WERI-Rb-1 (cell line): ENCODE results near the gene GALNT9.

Source experiments
- DNase-seq: peaks from one replicate; pipeline ENCODE4 v3.0.0-alpha.2; 2020
- H3K27ac ChIP-seq: fragments of 250-450 bp; sonication (Bioruptor Pico); 2 replicates; pipeline ENCODE4 v1.5.1; 2020; ENCODE audit warnings: mild to moderate bottlenecking, moderate library complexity
- H3K27me3 ChIP-seq: fragments of 250-450 bp; sonication (Bioruptor Pico); 2 replicates; pipeline ENCODE4 v1.5.1; 2021; ENCODE audit warnings: mild to moderate bottlenecking, low read depth, moderate library complexity; ENCODE audit not compliant: insufficient read depth, severe bottlenecking
- H3K36me3 ChIP-seq: fragments of 250-450 bp; sonication (Bioruptor Pico); 2 replicates; pipeline ENCODE4 v1.5.1; 2020; ENCODE audit warnings: mild to moderate bottlenecking, moderate library complexity
- H3K4me3 ChIP-seq: 2 replicates; pipeline ENCODE4 v1.5.1; 2011; ENCODE audit warnings: low read depth, mild to moderate bottlenecking, control low read depth, low read length
- H3K9me3 ChIP-seq: fragments of 250-450 bp; sonication (Bioruptor Pico); 2 replicates; pipeline ENCODE4 v1.5.1; 2021; ENCODE audit warnings: mild to moderate bottlenecking, moderate library complexity; ENCODE audit not compliant: severe bottlenecking
- TF ChIP-seq, protein P1 (sequence below): IDR thresholded peaks from 2 replicates; pipeline ENCODE4 v1.5.1; 2011; ENCODE audit warnings: low read depth, mild to moderate bottlenecking, control low read depth, inconsistent platforms, low read length

Gene GALNT9

DNA sequence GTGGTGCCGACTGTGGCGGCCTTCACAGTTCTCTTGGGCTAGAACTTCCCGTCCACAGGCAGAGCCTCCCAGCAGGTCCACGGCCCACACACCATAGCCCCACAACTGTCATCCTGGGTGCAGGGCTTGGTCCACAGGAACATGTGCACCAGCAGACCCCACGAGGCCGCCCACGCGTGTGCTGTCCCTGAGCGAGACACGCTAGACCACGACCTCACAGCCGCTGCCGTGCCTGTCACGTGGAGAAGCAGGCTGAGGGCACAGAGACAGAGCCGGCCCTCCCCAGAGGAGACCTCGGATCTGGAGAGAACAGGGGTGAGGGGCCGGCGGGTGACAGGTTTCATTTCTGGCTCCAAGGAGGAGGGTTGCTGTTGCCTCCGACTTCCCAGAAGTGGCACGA lies 8.9 kb upstream of the GALNT9 start:
- Histone ChIP-seq H3K4me3 (no peak overlapping the region), H3K27ac (no peak overlapping the region), H3K9me3 (no peaks in the 10 kb centered on the region), H3K27me3 (no peaks in the 10 kb centered on the region), H3K36me3 (no peaks in the 10 kb centered on the region)
- DNase-seq = no peak
- TF ChIP-seq, protein P1, sequence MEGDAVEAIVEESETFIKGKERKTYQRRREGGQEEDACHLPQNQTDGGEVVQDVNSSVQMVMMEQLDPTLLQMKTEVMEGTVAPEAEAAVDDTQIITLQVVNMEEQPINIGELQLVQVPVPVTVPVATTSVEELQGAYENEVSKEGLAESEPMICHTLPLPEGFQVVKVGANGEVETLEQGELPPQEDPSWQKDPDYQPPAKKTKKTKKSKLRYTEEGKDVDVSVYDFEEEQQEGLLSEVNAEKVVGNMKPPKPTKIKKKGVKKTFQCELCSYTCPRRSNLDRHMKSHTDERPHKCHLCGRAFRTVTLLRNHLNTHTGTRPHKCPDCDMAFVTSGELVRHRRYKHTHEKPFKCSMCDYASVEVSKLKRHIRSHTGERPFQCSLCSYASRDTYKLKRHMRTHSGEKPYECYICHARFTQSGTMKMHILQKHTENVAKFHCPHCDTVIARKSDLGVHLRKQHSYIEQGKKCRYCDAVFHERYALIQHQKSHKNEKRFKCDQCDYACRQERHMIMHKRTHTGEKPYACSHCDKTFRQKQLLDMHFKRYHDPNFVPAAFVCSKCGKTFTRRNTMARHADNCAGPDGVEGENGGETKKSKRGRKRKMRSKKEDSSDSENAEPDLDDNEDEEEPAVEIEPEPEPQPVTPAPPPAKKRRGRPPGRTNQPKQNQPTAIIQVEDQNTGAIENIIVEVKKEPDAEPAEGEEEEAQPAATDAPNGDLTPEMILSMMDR = no peak

DNA sequence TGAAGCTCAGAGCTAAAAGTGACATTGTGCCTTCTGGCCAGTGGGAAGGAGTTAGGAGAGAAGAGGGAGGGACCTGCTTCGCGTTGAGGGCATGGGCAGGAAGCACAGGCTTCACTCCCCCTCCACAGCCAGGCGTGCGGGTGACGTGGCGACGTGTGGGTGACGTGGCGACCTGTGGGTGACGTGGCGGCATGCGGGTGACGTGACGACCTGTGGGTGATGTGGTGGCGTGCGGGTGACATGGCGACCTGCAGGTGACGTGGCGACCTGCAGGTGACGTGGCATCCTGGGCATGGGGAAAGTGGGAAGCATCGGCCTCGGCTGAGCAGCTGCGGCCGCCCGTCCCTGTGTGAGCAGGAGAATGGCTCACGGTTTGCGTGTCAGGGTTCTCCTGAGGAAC lies 8.2 kb upstream of the GALNT9 start:
- no peaks in the 10 kb centered on the region for H3K36me3 ChIP-seq
- no peaks in the 10 kb centered on the region for H3K9me3 ChIP-seq
- TF ChIP-seq, protein P1 = no peak
- no peaks in the 10 kb centered on the region for H3K27me3 ChIP-seq
- no peak for DNase-seq
- H3K4me3 ChIP-seq = no peak overlapping the region
- no peak overlapping the region for H3K27ac ChIP-seq

DNA sequence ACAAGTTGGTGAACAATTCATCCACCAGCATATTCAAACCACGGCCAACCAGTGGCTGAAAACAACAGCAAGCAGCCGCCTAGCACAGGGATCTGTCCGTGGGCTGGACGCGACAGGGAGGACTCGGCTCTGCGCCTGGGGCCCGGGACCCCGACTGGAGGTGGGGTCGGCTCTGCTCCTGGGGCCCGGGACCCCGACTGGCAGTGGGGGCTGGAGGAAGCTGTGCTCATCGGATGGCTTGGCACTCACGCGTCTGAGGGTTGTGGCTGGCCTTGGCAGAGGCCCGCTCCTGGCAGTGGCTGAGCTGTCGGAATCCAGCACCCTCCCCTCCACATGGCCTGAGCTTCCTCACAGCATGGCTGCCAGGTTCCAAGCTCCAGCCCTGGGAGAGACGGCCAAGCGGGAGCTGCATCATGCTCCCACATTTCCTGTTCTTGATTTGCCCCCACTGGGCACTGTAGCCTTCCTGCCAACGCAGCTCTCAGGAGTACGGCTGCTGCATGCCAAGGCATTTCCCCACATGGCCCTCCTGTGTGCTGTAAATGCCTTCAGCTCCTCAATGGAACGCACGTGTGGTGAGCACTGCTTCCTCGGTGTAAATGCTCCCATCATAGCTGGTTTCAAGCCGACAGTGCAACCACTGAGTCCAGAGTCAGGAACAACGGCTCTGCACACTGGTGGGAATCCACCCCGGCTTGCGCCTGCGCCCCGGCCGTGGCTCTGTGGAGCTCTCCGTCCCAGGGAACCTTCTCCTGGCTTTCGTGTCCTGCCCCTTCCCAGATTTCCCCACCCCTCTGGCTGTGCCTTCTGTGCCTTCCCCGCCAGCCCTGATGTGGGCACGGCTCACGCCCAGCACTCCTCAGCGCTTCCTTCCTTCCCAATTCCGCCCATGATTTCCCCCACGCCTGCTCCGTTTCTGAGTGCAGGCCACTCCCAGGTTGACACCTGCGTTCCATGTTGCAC lies 7.3 kb upstream of the GALNT9 start:
- no peak for DNase-seq

DNA sequence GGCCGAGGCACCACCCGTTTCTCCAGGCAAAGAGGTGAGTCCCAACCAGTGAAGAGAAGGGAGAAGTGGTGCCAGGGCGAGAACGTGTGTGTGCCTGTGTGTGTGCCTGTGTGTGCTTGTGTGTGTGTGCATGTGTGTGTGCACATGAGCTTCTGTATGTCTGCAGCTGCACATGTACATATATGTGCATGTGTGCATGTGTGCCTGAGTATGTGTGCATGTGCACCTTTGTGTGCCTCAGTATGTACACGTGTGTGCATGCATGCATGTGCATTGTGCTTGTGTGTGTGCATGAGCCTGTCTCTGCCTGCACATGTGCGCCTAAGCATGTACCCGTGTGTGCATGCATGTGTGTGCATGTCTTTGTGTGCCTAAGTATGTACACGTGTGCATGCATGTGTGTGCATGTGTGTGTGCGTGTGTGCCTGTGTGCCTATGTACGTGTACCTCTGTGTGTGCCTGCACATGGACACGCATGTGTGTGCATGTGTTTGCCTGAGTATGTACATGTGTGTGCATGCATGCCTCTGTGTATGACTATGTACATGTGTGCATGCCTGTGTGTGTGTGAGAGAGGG lies 5.9 kb upstream of the GALNT9 start:
- no peaks in the 10 kb centered on the region for H3K27me3 ChIP-seq
- no peak overlapping the region for H3K27ac ChIP-seq
- H3K36me3 ChIP-seq = no peaks in the 10 kb centered on the region
- H3K9me3 ChIP-seq = no peaks in the 10 kb centered on the region
- TF ChIP-seq, protein P1 = no peak
- H3K4me3 ChIP-seq = no peak overlapping the region
- DNase-seq = no peak

More for the DNA sequence above, 7.3 kb upstream of the GALNT9 start:
- Histone ChIP-seq H3K27me3 (no peaks in the 10 kb centered on the region), H3K36me3 (no peaks in the 10 kb centered on the region), H3K27ac (no peak overlapping the region), H3K9me3 (no peaks in the 10 kb centered on the region), H3K4me3 (no peak overlapping the region)
- TF ChIP-seq, protein P1 = no peak

DNA sequence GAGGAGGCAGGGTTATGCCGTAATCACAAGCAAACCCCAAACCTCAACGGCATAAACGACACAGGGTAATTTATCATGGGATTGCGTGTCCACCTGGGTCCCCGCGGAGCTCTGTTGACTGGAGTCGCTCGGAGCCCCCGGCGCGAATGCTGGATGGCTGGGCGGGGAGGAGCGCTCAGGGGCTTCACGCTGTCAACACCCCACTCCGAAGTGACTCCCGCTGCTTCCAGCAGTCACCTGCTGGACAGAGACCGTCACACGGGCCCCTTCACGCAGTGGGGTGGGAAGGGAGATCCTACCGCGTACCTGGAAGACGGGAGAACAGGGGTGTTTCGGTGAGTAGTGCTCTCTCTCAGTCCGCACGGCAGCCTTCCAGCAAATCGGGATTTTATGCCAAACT lies 4.4 kb upstream of the GALNT9 start:
- TF ChIP-seq, protein P1 = no peak
- no peak overlapping the region for H3K27ac ChIP-seq
- DNase-seq = no peak
- no peaks in the 10 kb centered on the region for H3K36me3 ChIP-seq
- H3K9me3 ChIP-seq = no peaks in the 10 kb centered on the region
- H3K27me3 ChIP-seq = no peaks in the 10 kb centered on the region
- no peak overlapping the region for H3K4me3 ChIP-seq
